GM12875 (cell line): ENCODE measurements around the gene RHOF.

Experiments
- H3K4me3 ChIP-seq: one replicate; pipeline ENCODE4 v1.5.1; 2011; ENCODE audit warnings: low read depth, low read length, control low read depth
- TF ChIP-seq, protein P1 (sequence below): IDR thresholded peaks from 2 replicates; pipeline ENCODE4 v1.5.1; 2011; ENCODE audit warnings: low read depth, mild to moderate bottlenecking, control low read depth, inconsistent platforms, low read length, moderate library complexity, borderline replicate concordance; ENCODE audit not compliant: insufficient read depth

RHOF gene

DNA sequence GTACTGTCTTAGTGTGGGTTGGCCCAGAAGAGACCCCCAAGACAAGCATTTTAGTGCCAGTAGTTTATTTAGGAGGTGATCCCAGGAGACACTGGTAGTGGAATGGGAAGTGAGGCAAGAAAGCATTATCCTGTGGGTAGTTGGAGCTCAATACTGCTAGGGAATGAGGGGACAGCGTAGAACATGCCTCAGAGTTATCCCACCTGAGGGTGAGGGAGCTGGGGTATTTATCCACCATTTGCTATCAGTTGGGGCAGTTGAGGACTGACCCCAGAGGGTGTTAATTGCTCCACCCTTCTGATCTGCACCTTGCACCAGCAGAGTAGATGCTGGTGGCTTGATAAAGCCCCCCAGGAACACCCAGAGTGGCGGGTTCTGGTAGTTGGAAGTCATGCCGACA, 37.9 kb downstream of the RHOF start:
- TF ChIP-seq, protein P1, sequence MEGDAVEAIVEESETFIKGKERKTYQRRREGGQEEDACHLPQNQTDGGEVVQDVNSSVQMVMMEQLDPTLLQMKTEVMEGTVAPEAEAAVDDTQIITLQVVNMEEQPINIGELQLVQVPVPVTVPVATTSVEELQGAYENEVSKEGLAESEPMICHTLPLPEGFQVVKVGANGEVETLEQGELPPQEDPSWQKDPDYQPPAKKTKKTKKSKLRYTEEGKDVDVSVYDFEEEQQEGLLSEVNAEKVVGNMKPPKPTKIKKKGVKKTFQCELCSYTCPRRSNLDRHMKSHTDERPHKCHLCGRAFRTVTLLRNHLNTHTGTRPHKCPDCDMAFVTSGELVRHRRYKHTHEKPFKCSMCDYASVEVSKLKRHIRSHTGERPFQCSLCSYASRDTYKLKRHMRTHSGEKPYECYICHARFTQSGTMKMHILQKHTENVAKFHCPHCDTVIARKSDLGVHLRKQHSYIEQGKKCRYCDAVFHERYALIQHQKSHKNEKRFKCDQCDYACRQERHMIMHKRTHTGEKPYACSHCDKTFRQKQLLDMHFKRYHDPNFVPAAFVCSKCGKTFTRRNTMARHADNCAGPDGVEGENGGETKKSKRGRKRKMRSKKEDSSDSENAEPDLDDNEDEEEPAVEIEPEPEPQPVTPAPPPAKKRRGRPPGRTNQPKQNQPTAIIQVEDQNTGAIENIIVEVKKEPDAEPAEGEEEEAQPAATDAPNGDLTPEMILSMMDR, result no peak
- no peak overlapping the region for H3K4me3 ChIP-seq

DNA sequence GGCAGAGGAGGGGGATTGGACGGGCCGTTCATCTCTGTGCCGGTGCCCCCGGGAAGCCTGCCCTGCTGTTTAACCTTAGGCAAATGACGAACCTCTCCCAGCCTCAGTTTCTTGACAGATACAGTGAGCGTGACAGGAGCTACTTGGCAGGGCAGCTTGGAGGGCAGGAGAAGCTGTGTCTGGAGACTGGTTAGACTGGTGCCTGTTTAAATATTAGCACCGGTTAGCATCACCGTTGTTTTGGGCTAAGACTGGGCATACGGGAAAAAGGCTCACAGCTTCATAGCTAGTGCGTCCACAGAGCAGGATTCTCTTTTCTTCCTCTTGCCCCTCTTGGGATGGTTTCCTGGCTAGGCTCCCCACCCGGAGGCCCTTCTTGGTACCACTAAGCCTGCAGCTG, 38.7 kb downstream of the RHOF start:
- TF ChIP-seq, protein P1, result no peak
- no peak overlapping the region for H3K4me3 ChIP-seq

DNA sequence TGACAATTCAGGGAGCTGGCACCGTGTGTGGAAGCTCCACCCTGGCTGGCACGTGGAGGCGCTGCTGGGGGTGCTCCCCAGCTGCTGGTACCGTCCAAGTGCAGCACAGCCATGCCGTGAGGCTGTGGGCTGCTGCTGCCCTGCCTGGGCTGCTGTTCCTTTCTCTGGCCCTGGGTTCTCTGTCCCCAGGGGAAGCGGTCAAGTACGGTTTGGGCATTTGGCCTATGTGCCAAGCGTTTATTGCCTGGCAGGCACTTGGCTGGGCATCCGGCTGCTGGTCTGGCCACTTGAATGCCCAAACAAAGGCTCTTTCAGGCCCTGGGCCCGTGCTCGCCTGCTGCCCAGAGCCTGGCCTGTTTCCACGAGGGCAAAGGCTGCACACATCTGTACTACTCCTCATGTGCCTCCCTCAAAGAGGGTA, 39.6 kb downstream of the RHOF start:
- H3K4me3 ChIP-seq, result no peak overlapping the region
- TF ChIP-seq, protein P1, result no peak

DNA sequence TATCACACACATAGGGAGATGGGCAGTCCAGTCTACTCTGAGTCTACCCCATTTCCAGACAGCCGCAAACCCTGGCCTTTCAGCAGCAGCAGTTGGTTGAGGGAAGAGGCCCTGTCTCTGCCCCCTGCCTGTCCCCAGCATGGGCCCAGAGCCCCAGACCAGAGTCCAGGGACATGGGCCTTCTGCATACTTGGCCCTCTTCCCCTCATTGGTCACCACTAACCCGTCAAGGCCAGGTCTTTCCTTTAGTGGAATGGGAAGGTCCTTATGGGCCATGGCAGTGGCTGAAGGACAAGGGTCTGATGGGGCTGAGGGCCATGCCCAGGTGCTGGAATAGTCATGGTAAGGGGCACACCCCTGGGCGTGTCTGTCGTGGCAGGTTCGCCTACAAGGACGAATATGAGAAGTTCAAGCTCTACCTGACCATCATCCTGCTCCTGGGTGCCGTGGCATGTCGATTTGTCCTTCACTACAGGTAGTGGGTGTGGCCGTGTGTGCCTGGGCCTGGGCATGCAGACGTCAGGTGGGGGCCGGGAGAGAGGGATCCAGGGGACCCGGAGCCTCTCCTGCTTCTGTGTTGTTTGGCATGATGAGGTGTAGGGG, 41.6 kb downstream of the RHOF start:
- no peak overlapping the region for H3K4me3 ChIP-seq
- TF ChIP-seq, protein P1, result no peak

DNA sequence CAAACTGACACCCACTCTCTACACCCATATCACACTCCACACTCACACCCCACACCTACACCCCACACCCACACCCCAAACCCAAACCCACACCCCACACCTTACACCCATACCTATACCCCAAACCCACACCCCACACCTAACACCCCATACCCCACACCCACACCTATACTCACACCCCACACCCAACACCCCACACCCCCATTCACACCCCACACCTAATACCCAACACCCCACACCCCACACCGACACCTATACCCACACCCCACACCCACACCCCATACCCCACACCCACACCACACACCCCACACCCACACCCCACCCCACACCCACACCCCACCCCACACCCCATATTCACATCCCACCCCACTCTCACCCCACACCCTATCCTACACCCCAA, 42.5 kb downstream of the RHOF start:
- no peak overlapping the region for H3K4me3 ChIP-seq
- TF ChIP-seq, protein P1, result no peak

DNA sequence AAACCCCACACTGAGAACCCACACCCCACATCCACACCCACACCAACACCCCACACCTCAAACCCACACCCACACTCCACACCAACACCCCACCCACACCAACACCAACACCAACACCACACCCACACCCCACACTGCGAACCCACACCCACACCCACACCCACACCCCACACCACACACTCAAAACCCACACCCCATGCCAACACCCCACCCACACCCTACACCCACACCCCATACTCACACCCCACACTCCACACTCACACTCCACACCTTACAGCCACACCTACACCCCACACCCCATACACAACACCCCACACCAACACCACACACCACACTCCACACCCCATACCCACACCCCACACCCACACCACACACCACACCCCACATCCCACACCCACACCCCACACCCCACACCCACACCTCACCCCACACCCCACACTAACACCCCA, 43.0 kb downstream of the RHOF start:
- TF ChIP-seq, protein P1, result no peak
- no peak overlapping the region for H3K4me3 ChIP-seq

DNA sequence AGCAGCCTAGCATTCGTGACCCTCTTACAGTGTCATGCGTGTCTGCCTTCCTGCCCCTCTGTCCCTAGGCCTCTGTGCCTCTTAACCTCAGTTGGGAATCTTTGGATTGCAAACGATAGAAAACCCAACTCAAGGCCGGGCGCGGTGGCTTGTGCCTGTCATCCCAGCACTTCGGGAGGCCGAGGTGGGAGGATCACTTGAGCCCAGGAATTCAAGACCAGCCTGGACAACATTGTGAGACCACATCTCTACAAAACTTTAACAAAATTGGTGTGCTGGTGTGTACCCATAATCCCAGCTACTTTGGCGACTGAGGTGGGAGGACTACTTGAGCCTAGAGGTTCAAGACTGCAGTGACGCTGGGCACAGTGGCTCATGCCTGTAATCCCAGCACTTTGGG, 44.2 kb downstream of the RHOF start:
- TF ChIP-seq, protein P1, result no peak
- H3K4me3 ChIP-seq, result no peak overlapping the region
